Activated T-cell treated with anti-CD3 and anti-CD28 coated beads, Interleukin-2, amount 50 U/mL, for 24 hours (primary cell): ENCODE results near the gene ALPK3.

ENCODE experiments used
- DNase-seq: peaks from one replicate; pipeline ENCODE4 v3.0.0-alpha.2; 2020
- H3K27ac Mint-ChIP-seq: 2 replicates; pipeline ENCODE4 v1.8.0; 2020; ENCODE audit warnings: mild to moderate bottlenecking, mixed read lengths
- H3K27me3 Mint-ChIP-seq: 2 replicates; pipeline ENCODE4 v1.8.0; 2020; ENCODE audit warnings: mixed read lengths
- H3K36me3 Mint-ChIP-seq: 2 replicates; pipeline ENCODE4 v1.8.0; 2020; ENCODE audit warnings: low read depth, mixed read lengths
- H3K4me1 Mint-ChIP-seq: 2 replicates; pipeline ENCODE4 v1.8.0; 2020; ENCODE audit warnings: low read depth, mixed read lengths
- H3K4me3 Mint-ChIP-seq: 2 replicates; pipeline ENCODE4 v1.8.0; 2020; ENCODE audit warnings: mild to moderate bottlenecking, moderate library complexity, mixed read lengths
- H3K9me3 Mint-ChIP-seq: 2 replicates; pipeline ENCODE4 v1.8.0; 2020; ENCODE audit warnings: mixed read lengths

ALPK3 gene

DNA sequence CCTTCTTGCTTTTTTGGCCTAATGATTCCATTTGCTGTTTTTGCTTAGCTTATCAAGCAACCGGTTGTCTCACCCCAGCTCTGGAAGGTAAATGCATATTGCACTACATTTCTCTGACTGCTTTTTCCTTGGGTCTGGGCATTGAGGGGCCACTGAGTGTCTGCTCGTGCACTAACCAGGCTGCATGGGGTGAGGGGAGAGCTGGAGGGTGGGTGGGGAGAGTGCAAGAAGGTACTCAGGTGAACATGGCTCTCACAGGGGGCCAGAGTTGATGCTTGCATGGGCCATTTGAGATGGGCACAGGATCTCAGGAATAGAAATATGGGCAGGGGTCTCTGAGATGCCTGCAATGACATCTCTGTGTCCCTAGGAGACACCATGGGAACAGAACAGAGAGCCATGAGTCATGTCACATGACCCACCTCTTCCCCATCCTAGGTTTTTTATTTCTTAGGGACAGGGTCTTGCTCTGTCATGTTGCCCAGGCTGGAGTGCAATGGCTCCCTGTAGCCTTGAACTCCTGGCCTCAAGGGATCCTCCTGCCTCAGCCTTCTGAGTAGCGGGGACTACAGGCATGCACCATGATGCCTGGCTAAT lies 6.2 kb downstream of the ALPK3 start:
- Mint-ChIP-seq H3K36me3 (no peaks in the 10 kb centered on the region), H3K27me3 (no peaks in the 10 kb centered on the region), H3K27ac (no peak overlapping the region), H3K9me3 (no peaks in the 10 kb centered on the region), H3K4me3 (no peak overlapping the region), H3K4me1 (peaks cover 2% of the 10 kb centered on the region)
- DNase-seq, result no peak

DNA sequence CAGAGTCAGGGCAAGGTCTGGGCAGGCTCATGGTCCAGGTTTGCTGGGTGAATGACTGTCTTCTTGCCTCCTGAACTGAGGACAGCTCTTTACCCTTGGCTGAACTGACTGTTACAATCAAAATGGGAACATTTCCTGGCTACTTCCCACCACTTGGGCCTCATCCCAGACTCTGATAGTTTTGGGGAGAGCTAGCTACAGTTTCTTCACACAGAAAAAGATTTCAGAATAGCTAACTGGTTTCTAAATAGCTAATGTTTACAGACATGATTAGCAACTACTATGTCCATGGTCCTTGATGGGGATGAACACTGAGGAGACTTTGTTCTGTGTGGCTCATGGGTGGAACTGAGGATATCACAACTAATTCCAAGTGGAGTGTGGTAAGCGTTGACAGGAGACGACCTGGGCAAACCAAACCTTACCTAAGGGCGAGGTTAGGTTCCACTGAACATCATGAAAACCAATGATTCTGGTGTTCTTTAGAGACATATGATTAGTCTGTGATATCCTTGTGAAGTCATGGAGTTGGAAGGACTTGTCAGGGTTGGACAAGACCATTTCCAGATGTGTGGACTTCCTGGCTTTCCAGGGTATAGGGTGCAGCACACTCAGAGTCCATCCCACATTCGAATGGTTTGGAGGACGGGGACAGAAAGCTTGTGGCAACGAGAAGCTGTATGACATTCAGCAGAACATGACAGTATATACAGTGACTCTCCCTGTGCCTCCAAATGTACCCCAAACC lies 7.3 kb downstream of the ALPK3 start:
- H3K36me3 Mint-ChIP-seq, result no peaks in the 10 kb centered on the region
- no peak overlapping the region for H3K4me3 Mint-ChIP-seq
- no peaks in the 10 kb centered on the region for H3K27me3 Mint-ChIP-seq
- no peak for DNase-seq
- H3K27ac Mint-ChIP-seq, result no peak overlapping the region
- no peaks in the 10 kb centered on the region for H3K9me3 Mint-ChIP-seq
- H3K4me1 Mint-ChIP-seq, result no peaks in the 10 kb centered on the region

DNA sequence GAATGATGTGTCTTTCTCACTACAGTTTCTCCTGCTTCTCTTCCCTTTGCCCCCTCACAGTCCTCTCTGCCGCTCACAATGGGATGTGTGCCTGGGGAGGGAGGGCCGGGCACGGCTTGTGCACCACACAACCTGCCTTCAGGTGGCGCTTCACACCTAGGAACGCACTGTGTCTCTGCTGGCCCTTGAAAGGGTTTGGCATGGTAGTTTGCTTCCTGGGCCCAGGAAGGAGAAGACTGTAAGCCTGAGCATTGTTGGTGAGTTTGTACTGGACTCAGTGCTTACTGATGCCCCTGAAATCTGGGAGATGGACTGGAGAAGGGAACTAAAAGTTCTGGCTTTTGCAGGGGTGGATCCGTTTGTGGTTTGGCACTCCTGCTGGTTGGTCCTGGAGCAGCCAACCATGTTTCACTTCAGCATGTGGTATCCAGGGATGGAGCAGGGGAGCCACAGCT lies 9.2 kb downstream of the ALPK3 start:
- H3K4me1 Mint-ChIP-seq, result no peaks in the 10 kb centered on the region
- no peak overlapping the region for H3K4me3 Mint-ChIP-seq
- no peaks in the 10 kb centered on the region for H3K36me3 Mint-ChIP-seq
- no peak for DNase-seq
- H3K27ac Mint-ChIP-seq, result no peak overlapping the region
- H3K27me3 Mint-ChIP-seq, result no peaks in the 10 kb centered on the region
- H3K9me3 Mint-ChIP-seq, result no peaks in the 10 kb centered on the region

DNA sequence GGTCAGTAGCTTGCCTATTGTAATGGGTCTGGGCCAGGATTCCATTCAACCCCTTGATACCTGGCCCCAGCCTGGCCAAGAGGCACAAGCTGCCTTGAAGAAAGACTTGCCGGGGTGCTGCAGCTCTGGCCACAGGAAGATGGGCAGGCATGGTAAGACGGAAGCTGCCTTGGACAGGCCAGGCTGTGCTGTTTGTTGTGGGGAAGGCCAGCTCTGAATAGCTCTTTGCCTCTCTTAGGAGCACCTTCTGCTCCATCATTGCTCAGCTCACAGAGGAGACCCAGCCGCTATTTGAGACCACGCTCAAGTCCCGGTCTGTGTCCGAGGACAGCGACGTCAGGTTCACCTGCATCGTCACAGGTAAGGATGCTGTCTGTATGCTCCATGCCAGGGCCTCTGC lies 10.1 kb downstream of the ALPK3 start:
- no peak for DNase-seq
- Mint-ChIP-seq H3K36me3 (no peaks in the 10 kb centered on the region), H3K27me3 (no peaks in the 10 kb centered on the region), H3K27ac (no peak overlapping the region), H3K9me3 (no peaks in the 10 kb centered on the region), H3K4me3 (no peak overlapping the region), H3K4me1 (no peaks in the 10 kb centered on the region)

DNA sequence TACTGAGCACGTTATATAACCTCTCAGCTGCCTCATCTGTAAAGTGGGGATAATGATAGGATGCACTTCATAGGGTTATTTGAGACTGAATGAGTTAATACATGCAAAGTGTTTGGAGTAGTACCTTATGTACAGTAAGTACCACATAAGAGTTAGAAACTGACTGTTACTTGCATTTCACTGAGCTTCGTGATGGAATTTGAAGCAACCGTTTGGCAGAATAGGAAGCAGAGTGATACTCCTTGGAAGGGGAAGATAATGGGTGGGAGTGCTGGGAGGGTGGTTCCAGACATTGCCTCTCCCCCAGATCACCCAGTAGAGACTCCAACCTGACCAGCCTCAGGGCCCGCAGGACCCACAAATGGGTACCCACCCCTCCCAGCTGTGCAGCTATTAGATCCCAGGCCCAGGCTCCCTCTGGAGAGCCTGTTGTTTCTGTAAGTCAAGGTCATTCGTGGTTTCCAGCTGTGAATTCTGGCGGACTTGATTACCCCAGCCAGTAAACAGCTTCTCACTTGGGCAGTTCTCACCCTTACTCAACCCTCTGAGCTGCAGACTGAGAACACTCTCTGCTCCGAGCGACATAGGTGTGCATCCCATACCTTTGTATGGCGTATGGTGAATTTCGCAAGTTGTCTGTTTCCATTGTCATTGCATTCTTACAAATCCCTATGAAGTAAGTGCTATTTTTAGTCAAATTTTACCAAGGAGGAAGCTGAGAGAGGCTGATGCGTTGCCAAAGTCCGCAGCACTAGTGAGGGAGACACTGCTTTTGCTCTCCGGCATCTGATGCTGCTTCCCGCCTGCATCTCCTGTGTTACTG lies 11.1 kb downstream of the ALPK3 start:
- no peaks in the 10 kb centered on the region for H3K9me3 Mint-ChIP-seq
- H3K4me1 Mint-ChIP-seq, result no peaks in the 10 kb centered on the region
- DNase-seq, result no peak
- H3K27ac Mint-ChIP-seq, result no peak overlapping the region
- no peaks in the 10 kb centered on the region for H3K36me3 Mint-ChIP-seq
- no peak overlapping the region for H3K4me3 Mint-ChIP-seq
- H3K27me3 Mint-ChIP-seq, result no peaks in the 10 kb centered on the region

DNA sequence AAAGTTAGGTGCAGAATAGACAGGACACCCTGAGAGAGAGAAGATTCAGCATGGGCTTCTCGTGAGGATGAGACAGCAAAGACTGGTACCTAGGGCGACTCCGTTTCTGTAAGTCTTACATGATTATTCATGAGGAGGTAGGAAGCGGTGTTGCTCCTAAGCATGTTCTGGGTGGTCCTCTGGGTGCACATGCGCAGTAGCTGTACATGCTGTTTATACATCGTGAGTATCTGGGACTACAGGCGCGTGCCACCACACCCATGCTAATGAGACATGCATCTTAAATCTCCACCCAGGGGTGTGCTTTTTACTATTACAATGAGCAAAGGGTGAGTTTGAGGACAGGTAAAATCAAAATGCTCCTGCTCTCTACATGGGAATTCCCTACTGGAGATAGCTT lies 12.3 kb downstream of the ALPK3 start:
- Mint-ChIP-seq H3K27ac (no peak overlapping the region), H3K4me1 (no peaks in the 10 kb centered on the region), H3K9me3 (no peaks in the 10 kb centered on the region), H3K4me3 (no peak overlapping the region), H3K36me3 (no peaks in the 10 kb centered on the region), H3K27me3 (no peaks in the 10 kb centered on the region)
- no peak for DNase-seq

DNA sequence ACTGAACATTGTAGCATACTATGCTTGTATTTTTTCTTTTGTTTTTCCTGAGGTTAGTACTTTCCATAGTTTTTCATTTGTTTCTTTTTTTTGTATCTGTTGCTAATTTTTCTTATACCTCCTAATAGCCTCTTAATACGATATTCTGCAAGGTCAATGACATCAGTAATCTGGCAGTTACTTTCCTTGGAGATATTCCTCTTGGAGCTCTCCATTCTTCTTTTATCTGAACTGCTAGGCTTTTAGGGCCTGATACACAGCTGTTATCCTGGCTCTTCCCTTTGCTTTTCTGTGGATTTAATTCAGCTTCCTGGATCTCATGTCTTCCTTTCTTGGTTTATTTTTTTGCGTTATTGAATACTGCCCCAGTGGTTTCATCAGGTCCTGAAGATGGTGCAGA lies 12.9 kb downstream of the ALPK3 start:
- Mint-ChIP-seq H3K9me3 (no peaks in the 10 kb centered on the region), H3K27ac (no peak overlapping the region), H3K4me3 (no peak overlapping the region), H3K27me3 (no peaks in the 10 kb centered on the region), H3K36me3 (no peaks in the 10 kb centered on the region), H3K4me1 (no peaks in the 10 kb centered on the region)
- DNase-seq, result no peak

DNA sequence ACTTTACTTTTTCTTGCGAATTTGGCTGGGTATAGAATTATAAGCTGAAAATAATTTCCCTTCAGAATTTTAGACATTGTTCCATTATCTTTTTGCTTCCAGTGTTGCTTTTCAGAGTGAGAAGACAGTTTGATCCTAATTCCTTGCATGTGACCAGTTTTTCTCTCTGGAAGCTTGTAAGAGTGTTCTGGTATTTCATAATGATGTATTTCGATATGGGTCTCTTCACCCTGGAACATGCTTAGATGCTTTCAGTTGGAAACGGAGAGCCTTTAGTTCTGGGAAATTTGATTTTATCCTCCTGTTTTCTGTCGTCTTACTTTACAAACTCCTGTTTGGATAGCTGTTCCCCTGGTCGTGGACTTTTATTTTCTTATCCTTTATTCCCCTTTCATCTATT lies 13.9 kb downstream of the ALPK3 start:
- H3K4me3 Mint-ChIP-seq, result no peak overlapping the region
- no peak for DNase-seq
- H3K27me3 Mint-ChIP-seq, result no peaks in the 10 kb centered on the region
- H3K9me3 Mint-ChIP-seq, result no peaks in the 10 kb centered on the region
- H3K4me1 Mint-ChIP-seq, result no peaks in the 10 kb centered on the region
- no peaks in the 10 kb centered on the region for H3K36me3 Mint-ChIP-seq
- H3K27ac Mint-ChIP-seq, result no peak overlapping the region

DNA sequence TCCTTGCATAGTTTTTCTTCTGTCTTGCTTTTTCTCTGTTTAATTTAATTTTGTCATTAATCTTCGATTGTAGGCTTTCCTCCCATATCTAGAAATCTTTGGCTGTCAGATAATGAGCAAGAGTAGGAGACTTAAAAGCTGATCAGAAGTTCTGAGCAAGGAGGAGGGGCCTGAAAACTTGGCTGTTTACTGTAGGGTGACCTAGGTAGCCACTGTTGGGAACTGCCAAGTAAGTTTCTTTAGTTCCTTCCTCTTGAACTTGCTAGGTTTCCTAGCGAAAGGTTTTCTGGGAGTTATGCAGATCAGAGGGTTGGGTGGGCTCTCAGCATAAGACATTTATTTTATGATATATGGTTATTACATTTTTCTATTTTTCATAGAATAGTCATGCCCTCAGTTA lies 14.5 kb downstream of the ALPK3 start:
- Mint-ChIP-seq H3K9me3 (no peaks in the 10 kb centered on the region), H3K4me1 (no peaks in the 10 kb centered on the region), H3K4me3 (no peak overlapping the region), H3K27me3 (no peaks in the 10 kb centered on the region), H3K36me3 (no peaks in the 10 kb centered on the region), H3K27ac (no peak overlapping the region)
- DNase-seq, result no peak

DNA sequence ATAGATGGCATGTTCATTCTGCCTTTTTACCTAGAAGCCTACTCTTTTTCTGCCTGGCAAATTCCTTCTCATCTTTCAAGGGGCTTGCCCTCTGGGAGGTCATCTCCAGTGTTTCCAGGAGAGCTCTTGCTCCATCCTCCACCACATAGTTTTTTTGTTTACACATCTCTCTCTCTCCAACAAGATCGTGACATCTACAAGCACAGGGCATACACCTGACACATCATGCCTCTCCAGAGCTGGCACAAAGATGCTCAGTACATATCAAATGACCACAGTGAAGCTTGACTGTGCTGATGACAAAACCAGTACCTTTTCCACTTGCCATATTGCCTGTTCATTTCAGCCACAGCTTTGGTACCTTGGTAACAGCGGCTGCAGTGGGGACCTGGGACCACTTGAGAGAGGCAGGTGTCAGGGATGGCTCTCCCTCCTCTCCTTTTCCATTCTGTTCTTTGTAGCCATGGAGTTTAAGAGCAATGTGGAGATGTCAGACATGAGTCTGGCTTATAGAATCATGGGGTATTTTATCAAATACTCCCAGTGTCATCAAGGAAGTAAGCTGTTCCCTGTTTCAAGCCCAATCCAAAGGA lies 15.4 kb downstream of the ALPK3 start:
- no peak overlapping the region for H3K27ac Mint-ChIP-seq
- no peaks in the 10 kb centered on the region for H3K9me3 Mint-ChIP-seq
- H3K27me3 Mint-ChIP-seq, result no peaks in the 10 kb centered on the region
- H3K4me3 Mint-ChIP-seq, result no peak overlapping the region
- H3K36me3 Mint-ChIP-seq, result no peaks in the 10 kb centered on the region
- no peaks in the 10 kb centered on the region for H3K4me1 Mint-ChIP-seq
- DNase-seq, result no peak

DNA sequence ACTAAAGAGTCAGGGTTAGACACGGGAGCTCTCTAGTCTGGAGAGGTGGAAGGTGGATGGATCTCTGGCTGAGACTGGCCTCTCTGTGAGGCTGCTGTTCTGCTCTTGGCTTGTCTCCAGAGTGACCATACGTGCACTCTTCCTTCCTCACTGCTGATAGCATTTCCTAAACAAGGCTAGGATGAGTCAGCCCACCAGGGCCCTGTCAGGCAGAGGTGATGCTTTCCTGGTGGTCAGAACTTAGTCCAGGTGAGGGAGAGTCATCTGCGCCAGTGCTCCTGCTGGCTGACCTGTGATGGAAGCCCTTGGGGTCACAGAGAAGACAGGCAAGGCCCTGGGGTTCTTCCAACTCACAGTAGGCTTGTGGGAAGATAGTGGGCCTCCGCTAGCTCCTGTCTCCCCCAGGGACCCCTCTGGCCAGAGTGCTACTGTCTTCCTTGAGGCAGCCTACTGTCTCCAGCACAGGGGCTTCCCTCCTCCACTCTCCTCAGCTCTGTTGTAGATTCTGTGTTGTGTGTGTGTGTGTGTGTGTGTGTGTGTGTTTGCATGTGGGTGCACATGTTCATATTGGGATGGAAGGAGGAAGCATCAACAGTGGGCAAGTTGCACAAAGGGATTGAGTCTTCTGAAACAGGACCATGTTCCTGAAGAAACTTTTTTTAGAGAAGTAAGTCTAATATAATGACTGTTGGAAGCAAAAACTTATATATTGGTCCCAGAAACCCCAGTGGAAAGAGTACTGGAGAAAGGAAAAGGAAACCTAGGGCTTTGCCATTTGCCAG lies 16.5 kb downstream of the ALPK3 start:
- no peak overlapping the region for H3K4me3 Mint-ChIP-seq
- no peak for DNase-seq
- H3K27me3 Mint-ChIP-seq, result no peaks in the 10 kb centered on the region
- no peaks in the 10 kb centered on the region for H3K36me3 Mint-ChIP-seq
- no peak overlapping the region for H3K27ac Mint-ChIP-seq
- H3K9me3 Mint-ChIP-seq, result no peaks in the 10 kb centered on the region
- H3K4me1 Mint-ChIP-seq, result no peaks in the 10 kb centered on the region

DNA sequence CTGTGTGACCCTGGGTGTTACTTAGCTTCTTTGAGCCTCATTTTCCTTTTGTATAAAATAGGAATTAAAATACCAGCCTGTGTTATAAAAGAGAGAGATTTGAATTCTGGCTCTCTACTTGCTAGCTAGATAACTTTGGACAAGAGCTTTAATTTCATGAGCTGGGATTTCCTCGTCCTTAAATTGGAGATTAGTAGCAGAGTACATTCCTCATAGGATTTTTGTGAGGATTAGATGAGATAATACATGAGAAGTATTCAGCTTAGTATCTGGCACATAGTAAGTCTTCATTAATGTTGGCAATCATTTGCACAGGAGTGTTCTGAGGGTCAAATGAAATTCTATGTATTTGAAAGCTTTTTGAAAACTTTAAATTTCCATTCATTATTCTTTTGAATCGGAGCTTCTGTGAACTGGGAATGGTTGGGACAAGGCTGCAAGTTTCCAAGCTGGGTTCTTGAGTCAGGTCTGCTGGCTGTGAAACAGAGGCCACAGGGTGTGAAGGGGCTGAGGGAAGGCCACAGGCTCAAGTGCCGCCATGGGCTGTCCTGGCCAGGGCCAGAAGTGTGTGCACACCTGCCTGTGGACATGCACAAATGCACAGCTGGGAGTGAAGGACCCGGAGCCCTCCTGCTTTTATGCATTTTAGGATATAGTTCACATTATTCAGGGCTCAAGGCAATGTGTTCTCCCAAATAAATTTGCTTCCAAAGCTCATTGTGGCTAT lies 17.2 kb downstream of the ALPK3 start:
- Mint-ChIP-seq H3K27ac (no peak overlapping the region), H3K27me3 (no peaks in the 10 kb centered on the region), H3K36me3 (no peaks in the 10 kb centered on the region), H3K4me3 (no peak overlapping the region), H3K4me1 (no peaks in the 10 kb centered on the region), H3K9me3 (no peaks in the 10 kb centered on the region)
- DNase-seq, result no peak

DNA sequence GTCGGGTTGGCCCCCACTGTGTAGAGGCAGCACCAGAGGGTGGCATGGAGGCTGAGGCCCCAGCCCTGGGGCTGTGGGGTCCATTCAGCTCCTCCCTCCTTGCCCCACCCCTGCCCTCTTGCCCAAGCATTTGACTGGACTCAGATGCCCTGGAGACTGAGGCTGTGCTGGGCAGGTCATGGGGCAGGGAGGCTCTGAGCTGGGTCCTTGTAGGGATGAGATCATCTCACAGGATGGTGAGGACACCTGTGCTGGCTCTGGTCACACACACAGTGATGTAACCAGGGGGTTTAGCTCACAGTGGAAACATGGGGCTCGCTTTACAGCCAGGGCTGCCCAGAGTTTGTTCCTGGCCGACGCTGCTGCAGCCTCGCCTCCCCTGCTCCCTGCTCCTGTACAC lies 17.8 kb downstream of the ALPK3 start:
- H3K9me3 Mint-ChIP-seq, result no peaks in the 10 kb centered on the region
- H3K27ac Mint-ChIP-seq, result no peak overlapping the region
- H3K27me3 Mint-ChIP-seq, result no peaks in the 10 kb centered on the region
- no peaks in the 10 kb centered on the region for H3K36me3 Mint-ChIP-seq
- H3K4me3 Mint-ChIP-seq, result no peak overlapping the region
- DNase-seq, result no peak
- H3K4me1 Mint-ChIP-seq, result no peaks in the 10 kb centered on the region
